GM10847 (cell line): Measurements from ENCODE around the gene BAZ2B.

Experiments used
- POLR2A ChIP-seq: IDR thresholded peaks from 2 replicates; pipeline ENCODE4 v1.6.1; 2011; ENCODE audit not compliant: insufficient read length; ENCODE audit errors: extremely low read depth

BAZ2B gene

GRCh38 chr2:159283529-159283928, 332.8 kb downstream of the BAZ2B start:
- TF ChIP-seq POLR2A, result no peak

- TF ChIP-seq POLR2A, result no peak
Measured at GRCh38 chr2:159281002-159281401, 335.3 kb downstream of the BAZ2B start.

GRCh38 chr2:159279700-159280099, 336.6 kb downstream of the BAZ2B start:
- TF ChIP-seq POLR2A, result no peak

GRCh38 chr2:159275111-159275510, 341.2 kb downstream of the BAZ2B start:
- no peak for TF ChIP-seq POLR2A

- TF ChIP-seq POLR2A, result no peak
Measured at GRCh38 chr2:159272156-159272555, 344.2 kb downstream of the BAZ2B start.

- no peak for TF ChIP-seq POLR2A
Measured at GRCh38 chr2:159270744-159271379, 345.5 kb downstream of the BAZ2B start.
